Ovary (tissue), 9 donors: ENCODE measurements around the gene DIDO1. TPM values are rescaled to one million over a fixed set of nuclear protein-coding genes. Genes with fewer than 3 reads are reported as not detected.

Experiments
- DNase-seq, 5 donors: peaks; one replicate each; pipeline ENCODE4 v3.0.0-alpha.2; 2019 to 2020
- H3K27ac ChIP-seq, 2 donors: fragments of 200-600 bp; one replicate each; pipeline versions ENCODE4 v1.5.1 to v1.8.0; 2019 to 2022
- H3K27me3 ChIP-seq: fragments of 200-600 bp; one replicate; pipeline ENCODE4 v1.8.0; 2022
- H3K36me3 ChIP-seq: fragments of 200-600 bp; sonication (generic); one replicate; pipeline ENCODE4 v1.5.1; 2019
- H3K4me1 ChIP-seq: one replicate; pipeline ENCODE4 v1.8.1; 2013; ENCODE audit warnings: mild to moderate bottlenecking, moderate library complexity; ENCODE audit not compliant: insufficient read depth
- H3K4me3 ChIP-seq: fragments of 200-600 bp; sonication (generic); one replicate; pipeline ENCODE4 v1.5.1; 2017
- H3K9me3 ChIP-seq, 2 donors: fragments of 200-600 bp in 1 of 2; sonication (generic) in 1 of 2; one replicate each; pipeline versions ENCODE4 v1.5.1 to v1.8.1; 2013 to 2019; ENCODE audit warnings: mild to moderate bottlenecking in 1 of 2, moderate library complexity in 1 of 2
- CTCF ChIP-seq, 3 donors: fragments of 450-650 bp in 2 of 3; fragments of 200-600 bp in 1 of 3; IDR thresholded peaks; one replicate each; pipeline versions ENCODE4 v1.5.1 to v1.8.0; 2016 to 2022; ENCODE audit warnings: antibody characterized with exemption in 3 of 3, mild to moderate bottlenecking in 1 of 3
- EP300 ChIP-seq: sonication (generic); formaldehyde crosslinking; IDR thresholded peaks from one replicate; pipeline ENCODE4 v1.6.1; 2017; ENCODE audit warnings: antibody characterized with exemption
- POLR2A ChIP-seq: fragments of 450-650 bp; IDR thresholded peaks from one replicate; pipeline ENCODE4 v1.6.1; 2017; ENCODE audit warnings: antibody characterized with exemption, mild to moderate bottlenecking, moderate library complexity
- WGBS, 3 donors: extraction: QIAGEN DNeasy Blood & Tissue Kit in 1 of 3; methylation state at CpG; one replicate each; pipeline versions ENCODE4 v1.1.5 to v1.1.7; 2013 to 2017; 5-methylcytosine and 5-hydroxymethylcytosine counted together
- intact Hi-C, 4 donors: fragments of 100-400 bp; cut with DNase I; formaldehyde crosslinking; loops; one replicate each; pipeline versions ENCODE4 v1.11.0 to v1.15.1; 2022 to 2023
- polyA plus RNA-seq, 2 donors: library from polyadenylated mRNA; stranded (reverse); fragments of 200-250 nt in 1 of 2; fragments of 350-450 nt in 1 of 2; fragmentation: Illumina TruSeq in 1 of 2; extraction: RNeasy Lipid Tissue Mini Kit (QIAGEN cat#74804) in 1 of 2; gene quantifications; one replicate each; pipeline ENCODE4 v1.2.3, GENCODE V29; 2013 to 2014
- total RNA-seq, 7 donors: library from RNA; depleted of rRNA in 2 of 7; stranded (reverse); fragments of >200 nt in 2 of 7; fragmentation: NEBNext Ultra II Directional in 3 of 7; extraction: Animal tissue kit (Norgen Biotek cat#: 25700) in 3 of 7; gene quantifications; one replicate each; pipeline versions ENCODE4 v1.1.0 to v1.2.4, GENCODE V29; 2016 to 2023
- donor health status: DM: no; HTN: no; CAD: no; lungs with moderate emphysema.
- donor health status: DM: no; HTN: no; CAD: no.
- donor health status: Bipolar disorder and iron deficiency.
- donor health status: DM: yes; HTN: yes; CAD: no.
- donor health status: DM: no; HTN: no; CAD: no.
- donor health status: DM: yes; HTN: yes; CAD: no.

DIDO1 gene
- total and polyA plus RNA-seq, 9 donors, result 42.9 to 82.2 (median 56.2) TPM

DNA sequence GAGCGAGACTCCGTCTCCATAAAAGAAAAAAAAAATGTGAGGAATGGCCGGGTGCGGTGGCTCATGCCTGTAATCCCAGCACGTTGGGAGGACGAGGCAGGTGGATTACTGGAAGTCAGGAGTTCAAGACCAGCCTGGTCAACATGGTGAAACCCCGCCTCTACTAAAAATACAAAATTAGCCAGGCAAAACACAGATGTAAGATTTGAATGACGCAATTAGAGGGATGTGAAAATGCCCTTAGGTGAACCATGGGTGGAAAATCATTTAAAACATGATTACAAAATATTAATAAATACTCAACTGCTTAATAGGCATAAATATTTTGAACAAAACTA lies 88.5 kb downstream of the DIDO1 start:
- H3K4me3 ChIP-seq, result no peak overlapping the region
- H3K36me3 ChIP-seq, result no peaks in the 10 kb centered on the region
- H3K9me3 ChIP-seq, result no peaks in the 10 kb centered on the region
- TF ChIP-seq POLR2A, result no peak
- TF ChIP-seq EP300, result no peak
- no peak for TF ChIP-seq CTCF (IDR thresholded peaks at IDR 0.05)
- H3K4me1 ChIP-seq, result peaks cover 2% of the 10 kb centered on the region
- no peaks in the 10 kb centered on the region for H3K27me3 ChIP-seq
- intact Hi-C loops, result no loop called here
- 91 to 92% (median 91%) methylated on average over 8 of the region's 8 CpGs for WGBS, 3 donors
- no peak for DNase-seq
- H3K27ac ChIP-seq, result no peak overlapping the region

GRCh38 chr20:62836967-62837490 lies 89.3 kb downstream of the DIDO1 start:
- H3K9me3 ChIP-seq, result no peaks in the 10 kb centered on the region
- H3K27ac ChIP-seq, result no peak overlapping the region
- 88 to 91% (median 90%) methylated on average over 19 of the region's 19 CpGs for WGBS, 3 donors
- peaks cover 4% of the 10 kb centered on the region for H3K4me1 ChIP-seq
- intact Hi-C loops, result no loop called here
- TF ChIP-seq EP300 (no peak), POLR2A (no peak), CTCF (IDR thresholded peaks at IDR 0.05) (no peak)
- no peaks in the 10 kb centered on the region for H3K27me3 ChIP-seq
- DNase-seq, result peak in 1 of 5 donors; percentile 17
- H3K4me3 ChIP-seq, result no peak overlapping the region
- H3K36me3 ChIP-seq, result no peaks in the 10 kb centered on the region

- DNase-seq, result peak in 3 of 5 donors; percentile 17 to 54 (median 38)
- peaks cover 7% of the 10 kb centered on the region for H3K4me1 ChIP-seq
- no peak overlapping the region for H3K4me3 ChIP-seq
- intact Hi-C loops, result no loop called here
- H3K9me3 ChIP-seq, result no peaks in the 10 kb centered on the region
- WGBS, 3 donors, result 72 to 78% (median 76%) methylated on average over 49 to 52 of the region's 52 CpGs
- TF ChIP-seq POLR2A, result no peak
- TF ChIP-seq EP300, result no peak
- no peak for TF ChIP-seq CTCF (IDR thresholded peaks at IDR 0.05)
- H3K36me3 ChIP-seq, result no peaks in the 10 kb centered on the region
- H3K27ac ChIP-seq, result no peak overlapping the region
- no peaks in the 10 kb centered on the region for H3K27me3 ChIP-seq
Observed at GRCh38 chr20:62835931-62836861, 90.1 kb downstream of the DIDO1 start.

DNA sequence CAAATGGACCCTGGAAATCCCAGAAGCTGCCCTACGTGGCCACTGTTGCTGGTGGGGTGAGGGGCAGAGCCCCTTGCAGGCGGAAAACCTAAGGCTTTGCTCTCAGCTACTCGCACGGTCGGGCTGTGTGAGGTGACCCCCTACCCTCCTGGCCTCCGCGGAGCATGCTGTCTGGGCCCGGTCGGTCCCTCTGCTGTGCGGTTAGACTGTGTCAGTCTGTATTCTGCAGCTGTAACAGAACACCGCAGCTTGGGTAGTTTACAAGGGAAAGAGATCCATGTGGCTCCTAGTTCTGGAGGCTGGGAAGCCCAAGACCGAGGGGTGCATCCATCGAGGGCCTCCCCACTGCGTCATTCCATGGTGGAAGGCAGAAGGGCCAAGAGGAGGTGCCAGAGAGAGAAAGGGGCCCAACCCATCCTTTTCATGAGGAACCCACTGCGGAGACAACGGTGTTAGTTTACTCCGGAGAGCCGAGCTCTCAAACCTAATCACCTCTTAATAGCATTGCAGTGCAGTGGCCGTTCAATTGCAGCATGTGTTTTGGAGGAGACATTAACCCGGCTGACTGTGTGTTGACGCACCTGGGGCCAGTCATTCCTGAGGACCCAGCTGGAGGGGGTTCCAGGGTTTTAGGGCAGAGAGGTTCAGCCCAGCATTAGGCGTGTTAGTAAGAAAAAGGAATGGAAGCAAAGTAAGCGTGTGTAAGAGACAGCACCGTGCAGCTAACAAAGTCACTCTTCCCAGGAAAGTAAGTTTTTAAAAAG lies 91.2 kb downstream of the DIDO1 start:
- intact Hi-C loops, result no loop called here
- Histone ChIP-seq H3K9me3 (no peaks in the 10 kb centered on the region), H3K27me3 (no peaks in the 10 kb centered on the region), H3K4me1 (peaks cover 7% of the 10 kb centered on the region), H3K36me3 (no peaks in the 10 kb centered on the region), H3K4me3 (no peak overlapping the region), H3K27ac (no peak overlapping the region)
- TF ChIP-seq EP300 (no peak), POLR2A (no peak), CTCF (IDR thresholded peaks at IDR 0.05) (no peak)
- peak in 1 of 5 donors; percentile 15 for DNase-seq
- WGBS, 3 donors, result 88 to 91% (median 90%) methylated on average over 24 of the region's 24 CpGs
